ENCODE results near the gene ZNF134.

Gene ZNF134

DNA sequence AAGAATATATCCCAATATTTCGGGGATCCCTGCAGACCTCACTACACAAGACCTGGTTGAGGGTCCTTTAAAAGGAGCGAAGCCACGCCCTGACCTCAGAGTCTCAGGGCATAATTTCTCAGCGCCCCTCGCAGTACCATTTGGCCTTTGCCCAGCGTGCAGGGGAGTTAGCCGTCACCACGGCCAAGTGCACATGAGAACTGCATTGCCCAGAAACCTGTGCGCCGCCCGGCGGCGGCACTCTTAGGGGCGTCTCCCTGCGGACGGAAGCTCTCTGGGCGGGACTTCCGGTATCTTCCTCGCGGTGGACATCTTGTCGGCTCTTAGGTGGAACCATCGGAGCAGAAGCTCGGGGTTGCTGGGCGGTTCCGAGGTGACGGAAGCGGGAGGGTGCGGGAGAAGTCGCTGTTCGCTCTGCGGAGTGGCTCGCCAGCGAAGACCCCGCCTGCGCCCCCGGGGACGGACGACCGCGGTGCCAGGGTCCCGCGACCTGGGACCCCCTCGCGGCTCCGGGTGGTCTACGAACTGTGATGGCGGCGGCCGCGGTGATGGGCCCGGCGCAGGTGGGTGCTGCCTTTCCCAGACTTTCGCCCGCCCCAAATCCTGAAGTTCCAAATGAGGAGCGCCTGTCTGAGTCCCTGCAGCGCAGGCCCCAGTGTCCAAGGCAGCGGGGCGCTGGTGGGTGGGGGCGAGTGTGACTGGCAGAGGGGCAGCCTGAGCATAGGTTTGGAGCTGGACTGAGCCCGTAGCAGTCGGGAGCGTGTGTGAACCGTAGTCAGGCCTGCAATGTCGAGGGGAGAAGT lies at the start of gene ZNF134:
Gene ZNF134, plus strand, starts transcription at position 302 of the 803 bp plus-strand sequence. CDS start 5,227 bp downstream, outside the sequence.
- peak within 1 kb of the TSS; percentile 78 to 99 for H3K4me3 ChIP-seq (ENCODE audit: low read length in 2 of 2)
- peaks cover 40 to 47% of the 10 kb centered on the region in 2 donors for H3K9me3 ChIP-seq (ENCODE audit: control insufficient read depth in 2 of 2, low read length in 2 of 2)
- peaks cover 9% of the 10 kb centered on the region for H3K4me1 ChIP-seq (ENCODE audit: control insufficient read depth, insufficient read depth, low read length)
- H3K27me3 ChIP-seq (ENCODE audit: control insufficient read depth in 1 of 2, insufficient read depth in 2 of 2, low read length in 2 of 2): no peaks in the 10 kb centered on the region
- peak within 1 kb of the TSS; percentile 62 for H3K27ac ChIP-seq (ENCODE audit: low read length)
- H3K9ac ChIP-seq (ENCODE audit: low read length in 2 of 2): peak within 1 kb of the TSS; percentile 81 to 83
- peaks cover 36 to 37% of the 10 kb centered on the region in 2 donors for H3K36me3 ChIP-seq (ENCODE audit: control insufficient read depth in 2 of 2, insufficient read depth in 2 of 2, low read length in 2 of 2)

DNA sequence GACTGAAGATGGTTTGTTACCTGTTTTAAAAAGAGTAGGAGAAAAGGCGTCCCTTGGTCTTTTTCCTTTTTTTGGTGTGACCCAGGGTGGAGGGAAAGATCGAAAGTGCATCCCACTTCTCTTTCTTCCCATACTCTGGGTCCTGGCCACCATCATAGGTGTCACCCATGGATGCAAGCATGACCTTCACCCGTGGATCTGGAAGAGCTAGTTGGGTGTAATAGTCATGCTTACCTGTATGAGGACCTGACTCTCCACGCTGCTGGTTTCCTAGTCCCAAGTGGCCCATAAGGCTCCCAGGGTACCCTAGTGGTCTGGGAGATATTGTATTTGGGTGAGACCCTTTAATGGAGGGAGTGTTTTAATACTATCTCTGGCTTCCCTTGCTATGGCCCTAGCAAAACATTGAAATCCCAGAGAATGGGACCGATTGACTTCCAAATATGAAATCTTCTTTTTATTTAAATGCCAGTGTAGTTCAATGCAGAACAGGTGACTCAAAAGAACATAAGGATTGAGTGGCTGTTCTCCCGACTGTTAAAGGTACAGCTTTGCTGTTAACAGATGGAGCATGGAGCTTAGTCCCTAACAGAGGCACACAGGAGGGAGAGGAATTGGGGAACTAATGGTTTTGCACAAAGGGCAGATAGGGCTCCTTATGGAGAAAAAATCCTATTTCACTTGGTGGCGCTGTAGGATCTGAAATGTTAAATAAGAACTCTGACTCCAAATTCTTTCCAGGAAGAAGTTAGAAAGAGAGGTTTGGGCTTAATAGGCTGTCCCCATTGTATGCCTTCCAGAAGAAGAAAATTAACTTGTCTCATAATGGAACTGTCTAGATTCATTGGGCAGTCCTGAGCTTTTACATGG lies 47.4 kb upstream of the ZNF134 start:
- H3K27ac ChIP-seq (ENCODE audit: low read length): no peak overlapping the region
- H3K9me3 ChIP-seq (ENCODE audit: control insufficient read depth in 2 of 2, low read length in 2 of 2): peaks cover 41 to 58% of the 10 kb centered on the region in 2 donors
- H3K4me3 ChIP-seq (ENCODE audit: low read length in 2 of 2): no peak overlapping the region

DNA sequence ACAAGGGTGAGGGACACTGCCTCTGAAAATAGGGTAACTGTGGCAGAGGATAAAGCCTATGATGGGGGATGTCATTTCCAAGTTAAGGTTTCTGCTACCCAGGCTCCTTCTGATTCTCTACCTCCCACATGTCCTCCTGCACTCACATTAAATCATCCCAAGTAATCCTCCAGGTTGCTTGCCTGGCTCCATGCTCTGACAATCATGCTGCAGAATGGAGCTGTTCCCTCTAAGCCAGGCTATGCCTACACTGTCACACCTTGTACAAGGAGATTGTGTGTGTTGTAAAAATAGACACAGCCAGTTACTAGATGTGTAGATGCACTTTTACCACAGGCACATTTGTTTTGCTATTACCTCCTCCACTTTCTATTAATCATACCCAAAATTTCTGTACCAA lies 43.3 kb upstream of the ZNF134 start:
- peaks cover 74 to 91% of the 10 kb centered on the region in 2 donors for H3K9me3 ChIP-seq (ENCODE audit: control insufficient read depth in 2 of 2, low read length in 2 of 2)
- no peak overlapping the region for H3K9ac ChIP-seq (ENCODE audit: low read length in 2 of 2)
- H3K36me3 ChIP-seq (ENCODE audit: control insufficient read depth in 2 of 2, insufficient read depth in 2 of 2, low read length in 2 of 2): peaks cover 43 to 48% of the 10 kb centered on the region in 2 donors
- no peaks in the 10 kb centered on the region for H3K27me3 ChIP-seq (ENCODE audit: control insufficient read depth in 1 of 2, insufficient read depth in 2 of 2, low read length in 2 of 2)
- H3K4me3 ChIP-seq (ENCODE audit: low read length in 2 of 2): no peak overlapping the region
- no peaks in the 10 kb centered on the region for H3K4me1 ChIP-seq (ENCODE audit: control insufficient read depth, insufficient read depth, low read length)
- no peak overlapping the region for H3K27ac ChIP-seq (ENCODE audit: low read length)

More for the DNA sequence above, 47.4 kb upstream of the ZNF134 start:
- Histone ChIP-seq H3K4me1 (ENCODE audit: control insufficient read depth, insufficient read depth, low read length) (no peaks in the 10 kb centered on the region), H3K27me3 (ENCODE audit: control insufficient read depth in 1 of 2, insufficient read depth in 2 of 2, low read length in 2 of 2) (no peaks in the 10 kb centered on the region), H3K36me3 (ENCODE audit: control insufficient read depth in 2 of 2, insufficient read depth in 2 of 2, low read length in 2 of 2) (peaks cover 2 to 7% of the 10 kb centered on the region in 2 donors), H3K9ac (ENCODE audit: low read length in 2 of 2) (no peak overlapping the region)

DNA sequence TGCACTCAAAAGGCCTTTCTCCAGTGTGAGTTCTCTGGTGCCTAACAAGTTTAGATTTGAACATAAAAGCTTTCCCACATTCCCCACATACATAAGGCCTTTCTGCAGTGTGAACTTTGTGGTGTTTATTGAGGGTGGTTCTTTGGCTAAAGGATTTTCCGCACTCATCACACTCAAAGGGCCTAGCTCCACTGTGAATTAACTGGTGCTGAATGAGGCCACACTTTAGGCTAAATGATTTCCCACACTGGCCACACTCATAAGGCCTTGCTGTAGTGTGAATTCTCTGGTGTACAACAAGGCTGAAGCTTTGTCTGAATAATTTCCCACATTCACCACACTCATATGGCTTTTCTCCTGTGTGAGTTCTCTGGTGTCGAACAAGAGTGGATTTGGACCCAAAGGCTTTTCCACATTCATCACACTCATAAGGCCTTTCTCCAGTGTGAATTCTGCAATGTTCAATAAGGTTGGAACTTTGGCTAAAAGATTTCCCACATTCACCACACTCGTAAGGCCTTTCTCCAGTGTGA lies 41.6 kb upstream of the ZNF134 start:
- Histone ChIP-seq H3K36me3 (ENCODE audit: control insufficient read depth in 2 of 2, insufficient read depth in 2 of 2, low read length in 2 of 2) (peaks cover 53 to 55% of the 10 kb centered on the region in 2 donors), H3K9ac (ENCODE audit: low read length in 2 of 2) (no peak overlapping the region), H3K4me3 (ENCODE audit: low read length in 2 of 2) (peak overlapping the region in 1 of 2 donors; percentile 41), H3K9me3 (ENCODE audit: control insufficient read depth in 2 of 2, low read length in 2 of 2) (peaks cover 74 to 86% of the 10 kb centered on the region in 2 donors), H3K27me3 (ENCODE audit: control insufficient read depth in 1 of 2, insufficient read depth in 2 of 2, low read length in 2 of 2) (no peaks in the 10 kb centered on the region), H3K27ac (ENCODE audit: low read length) (no peak overlapping the region), H3K4me1 (ENCODE audit: control insufficient read depth, insufficient read depth, low read length) (peaks cover under 1% of the 10 kb centered on the region)

DNA sequence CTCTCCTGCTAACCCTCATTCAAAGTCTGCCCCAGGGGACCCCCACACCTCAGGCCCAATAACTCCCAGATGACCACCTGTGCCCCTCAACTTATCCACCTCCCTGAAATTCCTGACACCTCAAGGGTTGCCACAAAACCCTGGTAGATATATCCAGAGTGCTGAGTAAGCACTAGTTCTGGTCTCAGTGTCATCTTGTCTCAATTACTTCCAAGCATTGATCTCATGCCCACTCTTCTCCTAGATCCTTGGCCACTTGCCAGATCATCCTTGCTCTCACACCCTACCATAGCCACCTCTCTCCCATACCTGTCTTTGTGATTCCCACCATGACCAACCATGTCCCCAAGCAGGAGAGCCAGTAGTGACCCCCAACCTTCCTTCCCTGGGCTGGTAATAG lies 37.4 kb upstream of the ZNF134 start:
- H3K4me3 ChIP-seq (ENCODE audit: low read length in 2 of 2): peak overlapping the region; percentile 5 to 35
- peaks cover 51 to 53% of the 10 kb centered on the region in 2 donors for H3K9me3 ChIP-seq (ENCODE audit: control insufficient read depth in 2 of 2, low read length in 2 of 2)
- no peaks in the 10 kb centered on the region for H3K27me3 ChIP-seq (ENCODE audit: control insufficient read depth in 1 of 2, insufficient read depth in 2 of 2, low read length in 2 of 2)
- no peak overlapping the region for H3K9ac ChIP-seq (ENCODE audit: low read length in 2 of 2)
- H3K36me3 ChIP-seq (ENCODE audit: control insufficient read depth in 2 of 2, insufficient read depth in 2 of 2, low read length in 2 of 2): peaks cover 48 to 51% of the 10 kb centered on the region in 2 donors
- H3K27ac ChIP-seq (ENCODE audit: low read length): no peak overlapping the region
- H3K4me1 ChIP-seq (ENCODE audit: control insufficient read depth, insufficient read depth, low read length): peaks cover 11% of the 10 kb centered on the region

DNA sequence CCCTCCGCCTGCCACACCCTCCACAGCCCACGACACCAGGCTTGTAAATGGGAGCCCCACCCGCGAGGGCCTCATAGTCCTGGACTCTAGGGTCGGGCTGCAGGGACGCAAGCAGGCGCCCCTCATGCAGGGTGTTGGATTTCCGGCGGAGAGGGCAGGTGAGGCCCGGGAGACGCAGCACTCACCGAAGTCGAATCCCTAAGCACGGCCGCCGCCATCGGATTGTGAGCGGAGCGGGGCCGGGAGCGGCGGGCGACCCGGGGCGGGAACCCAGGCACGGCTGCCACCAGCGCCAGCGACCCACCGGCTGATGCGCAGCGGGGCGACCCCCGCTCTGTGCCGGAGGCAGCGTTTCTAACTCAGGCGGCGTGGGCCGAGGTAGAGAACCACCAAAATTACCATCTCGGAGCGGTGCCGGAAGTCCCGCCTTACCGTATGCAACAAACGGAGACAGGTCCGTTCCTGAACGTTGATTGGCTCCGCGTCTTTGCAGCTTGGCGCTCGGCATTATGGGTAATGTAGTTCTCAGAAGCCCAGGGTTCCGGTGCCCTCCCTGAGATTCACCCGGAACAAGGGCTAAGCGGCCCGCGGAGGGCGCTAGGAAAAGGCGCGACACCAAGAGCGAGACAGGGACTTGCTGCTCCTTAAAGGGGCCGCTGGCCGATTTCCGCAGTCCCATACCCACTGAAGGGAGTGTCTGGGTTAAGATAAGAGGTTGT lies 35.4 kb upstream of the ZNF134 start, which contains the start of gene ZNF416:
Gene ZNF416, minus strand, starts transcription at position 425 of the 719 bp plus-strand sequence. Its CDS starts 207 bp downstream, at position 218.
- peak within 1 kb of the TSS; percentile 75 to 80 for H3K9ac ChIP-seq (ENCODE audit: low read length in 2 of 2)
- H3K27me3 ChIP-seq (ENCODE audit: control insufficient read depth in 1 of 2, insufficient read depth in 2 of 2, low read length in 2 of 2): no peaks in the 10 kb centered on the region
- peaks cover 16% of the 10 kb centered on the region for H3K4me1 ChIP-seq (ENCODE audit: control insufficient read depth, insufficient read depth, low read length)
- H3K9me3 ChIP-seq (ENCODE audit: control insufficient read depth in 2 of 2, low read length in 2 of 2): peaks cover 31 to 33% of the 10 kb centered on the region in 2 donors
- H3K4me3 ChIP-seq (ENCODE audit: low read length in 2 of 2): peak within 1 kb of the TSS; percentile 91 to 97
- H3K36me3 ChIP-seq (ENCODE audit: control insufficient read depth in 2 of 2, insufficient read depth in 2 of 2, low read length in 2 of 2): peaks cover 28 to 31% of the 10 kb centered on the region in 2 donors
- peak within 1 kb of the TSS; percentile 46 for H3K27ac ChIP-seq (ENCODE audit: low read length)

DNA sequence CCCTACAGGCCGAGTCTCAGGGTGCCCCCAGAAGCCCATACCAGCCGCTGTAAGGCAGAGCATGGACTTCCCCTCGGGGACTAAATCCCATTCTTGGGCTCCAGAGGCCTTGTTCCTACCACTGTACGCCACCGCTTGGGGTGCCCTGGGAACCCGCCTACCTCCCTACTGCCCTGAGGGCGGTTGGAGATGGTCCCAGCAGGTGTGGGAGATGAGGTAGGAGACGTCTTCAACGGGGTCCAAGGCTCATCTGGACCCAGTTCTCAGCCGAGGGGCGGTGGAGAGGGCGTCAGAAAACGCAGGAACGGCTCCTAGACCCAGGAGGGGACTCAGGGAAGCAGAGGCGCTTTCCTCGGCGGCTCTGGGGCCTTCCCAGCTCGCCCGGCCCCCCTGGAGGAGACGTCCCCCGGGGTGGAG lies 30.9 kb upstream of the ZNF134 start:
- no peaks in the 10 kb centered on the region for H3K27me3 ChIP-seq (ENCODE audit: control insufficient read depth in 1 of 2, insufficient read depth in 2 of 2, low read length in 2 of 2)
- peaks cover 6 to 11% of the 10 kb centered on the region in 2 donors for H3K36me3 ChIP-seq (ENCODE audit: control insufficient read depth in 2 of 2, insufficient read depth in 2 of 2, low read length in 2 of 2)
- H3K27ac ChIP-seq (ENCODE audit: low read length): no peak overlapping the region
- peaks cover 18% of the 10 kb centered on the region for H3K4me1 ChIP-seq (ENCODE audit: control insufficient read depth, insufficient read depth, low read length)
- H3K4me3 ChIP-seq (ENCODE audit: low read length in 2 of 2): peak overlapping the region; percentile 69 to 85
- peaks cover 8 to 22% of the 10 kb centered on the region in 2 donors for H3K9me3 ChIP-seq (ENCODE audit: control insufficient read depth in 2 of 2, low read length in 2 of 2)
- peak overlapping the region in 1 of 2 donors; percentile 58 for H3K9ac ChIP-seq (ENCODE audit: low read length in 2 of 2)

DNA sequence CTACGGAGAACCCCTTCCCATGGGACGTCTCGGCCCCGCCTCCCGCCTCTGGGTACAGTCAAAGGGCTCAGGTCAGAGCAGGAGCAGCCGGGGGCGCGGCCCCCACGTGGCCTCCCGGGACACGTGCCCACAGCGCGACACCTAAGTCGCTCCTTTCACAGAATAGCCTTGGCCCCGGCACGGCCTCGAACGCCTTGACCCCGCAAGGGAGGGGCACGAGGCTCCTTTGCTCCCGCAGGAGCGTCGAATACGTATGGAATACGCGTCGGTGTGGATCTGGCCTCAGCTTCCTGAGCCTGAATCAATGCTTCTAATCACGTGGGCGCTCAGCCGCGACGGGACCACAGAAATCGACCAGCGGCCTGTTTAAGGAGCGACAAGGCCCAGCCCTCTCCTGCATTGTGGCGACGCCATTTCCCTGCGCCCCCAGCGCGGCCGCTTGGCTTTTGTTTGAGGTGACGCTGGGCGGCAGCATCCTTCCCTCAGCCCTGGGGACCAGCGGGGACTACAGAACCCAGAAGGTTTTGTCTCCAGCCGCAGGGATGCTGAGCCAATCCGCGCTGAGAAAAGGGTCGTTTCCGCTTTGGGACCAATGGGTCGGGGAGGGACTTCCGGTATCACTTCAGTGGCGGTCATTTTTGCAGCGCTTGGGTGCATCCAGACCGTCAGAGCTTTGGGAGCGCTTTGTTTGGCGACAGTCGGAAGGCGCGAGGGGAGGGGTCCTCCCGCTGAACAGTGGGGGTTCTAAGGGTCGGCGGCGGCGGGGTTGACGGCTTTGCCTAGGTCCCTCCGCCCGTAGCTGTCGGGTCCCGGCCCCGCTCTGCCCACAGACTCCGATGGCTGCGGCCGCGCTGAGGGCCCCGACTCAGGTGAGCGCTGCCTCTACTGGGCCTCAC lies 30.3 kb upstream of the ZNF134 start, which contains the start of gene ZIK1:
Gene ZIK1, plus strand, starts transcription at position 625 of the 896 bp plus-strand sequence. Its CDS starts 212 bp downstream, at position 837.
- Histone ChIP-seq H3K27ac (ENCODE audit: low read length) (peak within 1 kb of the TSS; percentile 31), H3K9ac (ENCODE audit: low read length in 2 of 2) (peak within 1 kb of the TSS; percentile 58 to 69), H3K9me3 (ENCODE audit: control insufficient read depth in 2 of 2, low read length in 2 of 2) (peaks cover 12 to 29% of the 10 kb centered on the region in 2 donors), H3K36me3 (ENCODE audit: control insufficient read depth in 2 of 2, insufficient read depth in 2 of 2, low read length in 2 of 2) (peaks cover 12 to 18% of the 10 kb centered on the region in 2 donors), H3K4me1 (ENCODE audit: control insufficient read depth, insufficient read depth, low read length) (peaks cover 15% of the 10 kb centered on the region), H3K4me3 (ENCODE audit: low read length in 2 of 2) (peak within 1 kb of the TSS; percentile 69 to 85), H3K27me3 (ENCODE audit: control insufficient read depth in 1 of 2, insufficient read depth in 2 of 2, low read length in 2 of 2) (no peaks in the 10 kb centered on the region)

DNA sequence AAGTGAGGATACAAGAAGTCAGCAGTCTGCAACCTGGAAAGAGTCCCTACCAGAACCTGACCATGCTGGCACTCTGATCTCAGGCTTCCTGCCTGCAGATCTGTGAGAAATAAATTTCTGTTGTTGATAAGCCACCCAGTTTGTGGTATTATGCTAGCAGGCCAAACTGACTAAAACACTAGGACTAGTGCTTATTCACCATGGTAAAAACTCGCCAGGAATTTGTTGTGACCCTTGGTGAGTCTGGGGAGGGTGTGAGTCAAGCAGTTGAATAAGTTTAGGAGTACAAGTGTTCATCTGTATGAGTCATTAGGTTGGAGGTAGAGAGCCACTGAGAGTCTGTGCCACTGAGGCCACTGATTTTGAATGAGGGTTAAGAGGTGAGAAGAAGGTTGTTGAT lies 26.5 kb upstream of the ZNF134 start:
- H3K4me1 ChIP-seq (ENCODE audit: control insufficient read depth, insufficient read depth, low read length): peaks cover 15% of the 10 kb centered on the region
- peaks cover 50 to 64% of the 10 kb centered on the region in 2 donors for H3K9me3 ChIP-seq (ENCODE audit: control insufficient read depth in 2 of 2, low read length in 2 of 2)
- no peaks in the 10 kb centered on the region for H3K27me3 ChIP-seq (ENCODE audit: control insufficient read depth in 1 of 2, insufficient read depth in 2 of 2, low read length in 2 of 2)
- no peak overlapping the region for H3K9ac ChIP-seq (ENCODE audit: low read length in 2 of 2)
- H3K36me3 ChIP-seq (ENCODE audit: control insufficient read depth in 2 of 2, insufficient read depth in 2 of 2, low read length in 2 of 2): peaks cover 42 to 46% of the 10 kb centered on the region in 2 donors
- H3K27ac ChIP-seq (ENCODE audit: low read length): no peak overlapping the region
- no peak overlapping the region for H3K4me3 ChIP-seq (ENCODE audit: low read length in 2 of 2)
